ENCODE data around the gene SCN5A. TPM values are rescaled to one million over a fixed set of nuclear protein-coding genes. Genes with fewer than 3 reads are reported as not detected.
A peak's percentile ranks its signal among the peaks of the same experiment; 100 is the strongest.

The SCN5A gene
- total and polyA plus RNA-seq, 2 of the 8 experiments (the other 6 are each of a cell fraction or from before 2014, with no cell fraction given) = 4.8 to 11.4 TPM

DNA sequence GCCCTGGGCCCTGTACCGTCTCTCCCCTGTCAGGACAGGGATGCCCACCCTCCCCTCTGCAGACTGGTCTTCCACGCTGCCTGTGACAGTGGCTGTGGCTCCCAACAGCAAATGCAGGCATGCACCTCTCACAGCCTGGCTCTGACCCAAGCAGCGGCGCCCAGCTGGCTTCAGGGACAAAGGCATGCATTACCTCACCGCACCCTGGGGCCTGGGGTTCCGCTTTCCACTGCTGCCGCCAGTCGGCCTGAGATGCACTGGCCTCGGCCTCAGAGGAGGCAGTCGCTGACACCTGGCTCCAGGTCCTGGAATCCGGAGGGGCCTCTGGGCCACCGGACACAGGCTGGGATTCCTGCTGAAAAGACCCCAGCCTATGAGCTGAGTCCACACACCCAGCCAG is 70.3 kb downstream of the SCN5A start:
- no peak overlapping the region for H3K4me3 ChIP-seq (ENCODE audit: extremely low read depth in 1 of 4, insufficient read depth in 2 of 4, low read depth in 3 of 4, low read length in 4 of 4)
- no peak overlapping the region for H3K9ac ChIP-seq (replicated peaks in 1 of 4; ENCODE audit: extremely low read depth in 1 of 4, low read depth in 3 of 4, low read length in 3 of 4)
- no peak overlapping the region for H2BK5ac ChIP-seq (ENCODE audit: low read depth, low read length)
- H2AFZ ChIP-seq (ENCODE audit: low read length) = no peak overlapping the region
- no peaks in the 10 kb centered on the region for H3K79me2 ChIP-seq (ENCODE audit: control insufficient read depth in 1 of 2, insufficient read depth in 2 of 2, low read length in 2 of 2)
- H3K9me3 ChIP-seq (ENCODE audit: insufficient read depth in 2 of 2, low read depth in 1 of 2, low read length in 1 of 2) = no peaks in the 10 kb centered on the region
- H3K36me3 ChIP-seq (ENCODE audit: control insufficient read depth in 2 of 4, insufficient read depth in 4 of 4, low read length in 3 of 4) = no peaks in the 10 kb centered on the region
- no peaks in the 10 kb centered on the region; a peak in 2 of 7 replicates for H3K27me3 ChIP-seq (replicated peaks in 1 of 4; ENCODE audit: control insufficient read depth in 3 of 4, extremely low read depth in 1 of 4, insufficient read depth in 3 of 4, low read length in 3 of 4)
- no peak overlapping the region for H3K27ac ChIP-seq (ENCODE audit: low read depth, low read length)
- no peaks in the 10 kb centered on the region for H3K23me2 ChIP-seq (ENCODE audit: low read depth, low read length)
- H3K18ac ChIP-seq (ENCODE audit: extremely low read depth, low read length) = no peak overlapping the region
- peaks cover 0 to 13% (median 0%) of the 10 kb centered on the region in 4 experiments; a peak in 2 of 7 replicates for H3K4me1 ChIP-seq (replicated peaks in 1 of 4; ENCODE audit: control insufficient read depth in 3 of 4, insufficient read depth in 4 of 4, low read length in 3 of 4)
- no peaks in the 10 kb centered on the region for H3K79me1 ChIP-seq (ENCODE audit: low read depth, low read length)
- peak in 1 of 2 experiments; percentile 61 for DNase-seq (ENCODE audit: low read depth in 1 of 2, low spot score in 2 of 2)
- WGBS, 2 experiments (ENCODE audit: extremely low coverage in 1 of 2, insufficient coverage in 1 of 2, insufficient read length in 1 of 2, insufficient replicate concordance in 2 of 2, low coverage in 1 of 2, low lambda C conversion rate in 2 of 2, missing lambda C conversion rate in 1 of 2) = 62% methylated on average over 10 of the region's 12 CpGs; no CpG with 5 or more reads in 1 of the 2 experiments
- H3K4ac ChIP-seq (replicated peaks; ENCODE audit: insufficient read length, low read depth, low read length) = no peak overlapping the region
- H3K14ac ChIP-seq (ENCODE audit: insufficient read length) = no peak overlapping the region
- no peak overlapping the region for H4K8ac ChIP-seq (ENCODE audit: extremely low read depth, insufficient read depth, low read length)
- no peak overlapping the region for H4K91ac ChIP-seq (replicated peaks; ENCODE audit: insufficient read length, low read length)
- POLR2A ChIA-PET (ENCODE audit: partially characterized antibody) = no interaction called here
- no peak for FAIRE-seq
- H2BK120ac ChIP-seq (replicated peaks; ENCODE audit: low read depth, low read length) = no peak overlapping the region
- H3K56ac ChIP-seq (replicated peaks; ENCODE audit: insufficient read length, low read depth, low read length) = no peak overlapping the region
- H4K5ac ChIP-seq (ENCODE audit: insufficient read length, low read depth, low read length) = no peak overlapping the region
- CTCF ChIA-PET (ENCODE audit: partially characterized antibody) = interaction anchor here (0.9 to 2.1 kb wide), 3 partner anchors 18 to 58 kb away, joined by 3 to 9 read pairs (median 3); no protein-coding TSS in a partner anchor
- H3K4me2 ChIP-seq (ENCODE audit: insufficient read depth in 1 of 2, low read depth in 2 of 2, low read length in 2 of 2) = no peak overlapping the region
- no peaks in the 10 kb centered on the region for H4K20me1 ChIP-seq (replicated peaks in 1 of 2; ENCODE audit: control insufficient read depth in 1 of 2, insufficient read depth in 2 of 2, low read length in 2 of 2)
- no peak overlapping the region for H3K23ac ChIP-seq (ENCODE audit: insufficient read length)
- no peak overlapping the region for H2AK5ac ChIP-seq (ENCODE audit: low read depth, low read length)
- H2BK20ac ChIP-seq (ENCODE audit: low read length) = no peak overlapping the region
- no peak overlapping the region for H2BK12ac ChIP-seq (ENCODE audit: low read depth, low read length)
- no peak overlapping the region for H2BK15ac ChIP-seq (ENCODE audit: low read length)
- no peak for TF ChIP-seq SP2 (IDR thresholded peaks at IDR 0.05; ENCODE audit: low read length)
- TF ChIP-seq KDM1A (IDR thresholded peaks at IDR 0.05; ENCODE audit: borderline replicate concordance, low read length) = no peak
- no peak for TF ChIP-seq PHF8 (conservative IDR thresholded peaks at IDR 0.05; ENCODE audit: low read depth, low read length)
- no peak for TF ChIP-seq GABPA (IDR thresholded peaks at IDR 0.05; ENCODE audit: borderline replicate concordance, insufficient read depth, low read length)
- no peak for TF ChIP-seq TAF1 (IDR thresholded peaks at IDR 0.05; ENCODE audit: low read depth, low read length)
- no peak for TF ChIP-seq RNF2 (IDR thresholded peaks at IDR 0.05; ENCODE audit: borderline replicate concordance, low read depth, low read length, missing control alignments, poor library complexity, severe bottlenecking)
- no peak for TF ChIP-seq TEAD4 (IDR thresholded peaks at IDR 0.05; ENCODE audit: low read depth, low read length)
- TF ChIP-seq, protein P1, sequence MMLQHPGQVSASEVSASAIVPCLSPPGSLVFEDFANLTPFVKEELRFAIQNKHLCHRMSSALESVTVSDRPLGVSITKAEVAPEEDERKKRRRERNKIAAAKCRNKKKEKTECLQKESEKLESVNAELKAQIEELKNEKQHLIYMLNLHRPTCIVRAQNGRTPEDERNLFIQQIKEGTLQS (IDR thresholded peaks at IDR 0.05; ENCODE audit: insufficient read depth, low read depth, low read length) = no peak
- no peak for TF ChIP-seq FOSL1 (IDR thresholded peaks at IDR 0.05; ENCODE audit: insufficient read depth, low read depth, low read length)
- no peak for TF ChIP-seq TBP (IDR thresholded peaks at IDR 0.05; ENCODE audit: low read depth, low read length)
- TF ChIP-seq TCF12 (IDR thresholded peaks at IDR 0.05; ENCODE audit: low read depth, low read length) = no peak
- no peak for TF ChIP-seq POLR2AphosphoS5 (IDR thresholded peaks at IDR 0.05; ENCODE audit: low read depth, low read length)
- TF ChIP-seq CBX5 (IDR thresholded peaks at IDR 0.05; ENCODE audit: low read depth, low read length) = no peak
- peak; percentile 66; the same call in 1 of the 2 replicates for TF ChIP-seq JUND (IDR thresholded peaks at IDR 0.05; ENCODE audit: low read length)
